ENCODE data around the gene DDX43. TPM values are rescaled to one million over a fixed set of nuclear protein-coding genes. Genes with fewer than 3 reads are reported as not detected.
"Not testable (repeated sequence)": the region's sequence is repeated elsewhere in the genome, so short reads cannot be mapped to it uniquely, and the experiment has no call there.

DDX43 gene
- total RNA-seq, 1 donor from 2014 or later, result 2.5 TPM

DNA sequence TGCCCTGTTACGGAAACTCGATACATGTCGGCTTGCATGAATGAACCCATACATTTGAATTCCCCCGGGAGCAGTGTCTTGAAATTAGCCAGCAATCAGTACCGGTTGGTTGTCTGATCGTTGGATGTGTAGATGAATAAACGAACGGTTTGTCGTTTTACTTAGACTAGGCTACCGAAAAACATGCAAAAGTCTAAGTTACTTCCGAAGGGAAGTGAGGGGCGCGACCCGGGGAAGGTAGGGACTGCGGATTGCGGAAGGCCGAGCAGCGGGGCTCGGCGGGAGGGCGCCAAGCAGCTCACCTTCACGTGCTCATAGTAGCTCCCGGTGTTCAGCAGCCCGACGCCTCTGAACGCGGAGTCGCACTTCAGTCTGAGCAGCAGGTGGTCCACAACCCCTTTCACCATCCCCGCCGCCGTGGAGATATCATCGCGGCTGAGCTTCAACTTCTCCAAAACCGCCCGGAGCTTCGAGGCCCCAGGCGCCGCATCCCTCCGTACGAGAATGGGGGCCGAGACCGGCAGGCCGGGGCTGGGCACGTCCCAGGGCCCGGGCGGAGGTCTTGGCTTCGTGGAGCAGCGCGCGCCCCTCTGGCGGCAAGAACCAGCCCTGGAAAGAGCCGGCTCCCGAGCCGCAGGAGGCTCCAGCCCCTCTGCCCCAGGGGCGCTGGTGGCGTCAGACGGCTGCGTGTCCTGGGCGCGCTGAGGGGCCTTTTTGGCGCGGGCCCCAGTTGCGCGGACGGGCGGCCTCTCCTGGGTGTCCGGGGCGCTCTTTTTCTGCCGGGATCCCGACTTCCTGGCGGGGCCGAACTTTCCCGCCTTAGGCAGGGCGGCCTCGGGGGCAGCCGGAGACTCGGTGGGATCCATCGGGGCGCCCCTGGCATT is 56.8 kb downstream of the DDX43 start:
- H3K36me3 ChIP-seq, result peaks cover 7% of the 10 kb centered on the region
- H3K4me1 ChIP-seq, result peaks cover 4% of the 10 kb centered on the region
- H3K4me3 ChIP-seq, result peak overlapping the region; percentile 74
- H3K27ac ChIP-seq, result peak overlapping the region; percentile 84
- DNase-seq, result peak; percentile 75
- intact Hi-C loops (cut with DNase I), result no loop called here
- no peaks in the 10 kb centered on the region for H3K9me3 ChIP-seq
- TF ChIP-seq, protein P1, sequence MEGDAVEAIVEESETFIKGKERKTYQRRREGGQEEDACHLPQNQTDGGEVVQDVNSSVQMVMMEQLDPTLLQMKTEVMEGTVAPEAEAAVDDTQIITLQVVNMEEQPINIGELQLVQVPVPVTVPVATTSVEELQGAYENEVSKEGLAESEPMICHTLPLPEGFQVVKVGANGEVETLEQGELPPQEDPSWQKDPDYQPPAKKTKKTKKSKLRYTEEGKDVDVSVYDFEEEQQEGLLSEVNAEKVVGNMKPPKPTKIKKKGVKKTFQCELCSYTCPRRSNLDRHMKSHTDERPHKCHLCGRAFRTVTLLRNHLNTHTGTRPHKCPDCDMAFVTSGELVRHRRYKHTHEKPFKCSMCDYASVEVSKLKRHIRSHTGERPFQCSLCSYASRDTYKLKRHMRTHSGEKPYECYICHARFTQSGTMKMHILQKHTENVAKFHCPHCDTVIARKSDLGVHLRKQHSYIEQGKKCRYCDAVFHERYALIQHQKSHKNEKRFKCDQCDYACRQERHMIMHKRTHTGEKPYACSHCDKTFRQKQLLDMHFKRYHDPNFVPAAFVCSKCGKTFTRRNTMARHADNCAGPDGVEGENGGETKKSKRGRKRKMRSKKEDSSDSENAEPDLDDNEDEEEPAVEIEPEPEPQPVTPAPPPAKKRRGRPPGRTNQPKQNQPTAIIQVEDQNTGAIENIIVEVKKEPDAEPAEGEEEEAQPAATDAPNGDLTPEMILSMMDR (IDR thresholded peaks at IDR 0.05), result no peak
- H3K27me3 ChIP-seq, result no peaks in the 10 kb centered on the region
- peak; percentile 71 for ATAC-seq

DNA sequence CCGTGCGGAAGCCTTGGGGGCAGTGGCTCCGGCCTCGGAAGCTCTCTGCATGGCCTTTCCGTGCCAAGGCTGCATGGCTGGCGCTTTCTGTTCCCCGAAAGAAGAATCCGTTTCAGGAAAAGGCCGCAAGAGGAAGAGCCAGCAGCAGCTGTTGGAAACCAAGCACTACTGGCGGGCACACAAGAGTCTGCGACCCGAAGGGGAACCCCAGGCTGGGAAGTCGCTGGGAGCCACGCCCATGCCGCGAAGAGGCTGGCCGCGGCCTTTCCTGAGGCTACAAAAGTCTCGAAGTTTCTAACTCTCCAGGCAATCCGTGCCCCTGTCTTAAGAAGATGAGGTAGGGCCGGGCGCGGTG is 57.5 kb downstream of the DDX43 start, which contains the start of gene CGAS:
Gene CGAS (minus strand): TSS at position 191 of the 355 bp plus-strand sequence. CDS start 116 bp downstream, at position 75.
- H3K27me3 ChIP-seq, result no peaks in the 10 kb centered on the region
- DNase-seq (peak; percentile 90), ATAC-seq (peak; percentile 96)
- H3K4me3 ChIP-seq, result peak within 1 kb of the TSS; percentile 74
- TF ChIP-seq, protein P1 (IDR thresholded peaks at IDR 0.05), result no peak
- peaks cover 4% of the 10 kb centered on the region for H3K4me1 ChIP-seq
- H3K36me3 ChIP-seq, result peaks cover 7% of the 10 kb centered on the region
- no peaks in the 10 kb centered on the region for H3K9me3 ChIP-seq
- peak within 1 kb of the TSS; percentile 84 for H3K27ac ChIP-seq
- intact Hi-C loops (cut with DNase I), result no loop called here

DNA sequence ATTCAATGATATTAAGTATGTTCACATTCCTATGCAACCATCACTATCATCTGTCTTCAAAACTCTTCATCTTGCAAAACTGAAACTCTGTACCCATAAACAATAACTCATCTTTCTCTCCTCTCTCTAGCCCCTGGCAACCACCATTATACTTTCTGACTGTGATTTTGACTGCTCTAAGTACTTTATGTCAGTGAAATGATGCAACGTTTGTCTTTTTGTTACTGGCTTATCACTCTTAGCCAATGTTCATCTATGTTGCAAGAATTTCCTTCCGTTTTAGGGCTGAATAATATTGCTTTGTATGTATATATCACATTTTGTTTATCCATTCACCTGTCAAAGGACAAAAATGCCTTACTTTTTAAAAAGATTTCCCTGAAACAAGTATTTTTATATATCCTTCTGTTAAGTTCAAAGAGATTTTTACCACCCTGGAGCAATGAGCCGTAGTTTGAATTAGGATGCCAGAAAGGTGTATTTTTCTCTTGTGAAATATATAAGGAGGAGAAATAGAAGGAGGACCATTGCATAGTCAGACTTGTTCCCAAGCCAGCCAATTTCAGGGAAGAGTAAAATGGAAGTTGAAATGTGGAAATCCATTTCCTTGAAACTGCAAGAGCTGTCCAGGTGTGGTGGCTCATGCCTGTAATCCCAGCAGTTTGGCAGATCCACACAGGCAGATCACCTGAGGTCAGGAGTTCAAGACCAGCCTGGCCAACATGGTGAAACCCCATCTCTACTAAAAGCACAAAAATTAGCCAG is 61.4 kb downstream of the DDX43 start:
- Histone ChIP-seq H3K27ac (no peak overlapping the region), H3K36me3 (no peaks in the 10 kb centered on the region), H3K27me3 (no peaks in the 10 kb centered on the region), H3K4me1 (peaks cover 9% of the 10 kb centered on the region), H3K9me3 (no peaks in the 10 kb centered on the region), H3K4me3 (no peak overlapping the region)
- intact Hi-C loops (cut with DNase I), result no loop called here
- no peak for DNase-seq
- peak; percentile 5 for ATAC-seq
- TF ChIP-seq, protein P1 (IDR thresholded peaks at IDR 0.05), result no peak

DNA sequence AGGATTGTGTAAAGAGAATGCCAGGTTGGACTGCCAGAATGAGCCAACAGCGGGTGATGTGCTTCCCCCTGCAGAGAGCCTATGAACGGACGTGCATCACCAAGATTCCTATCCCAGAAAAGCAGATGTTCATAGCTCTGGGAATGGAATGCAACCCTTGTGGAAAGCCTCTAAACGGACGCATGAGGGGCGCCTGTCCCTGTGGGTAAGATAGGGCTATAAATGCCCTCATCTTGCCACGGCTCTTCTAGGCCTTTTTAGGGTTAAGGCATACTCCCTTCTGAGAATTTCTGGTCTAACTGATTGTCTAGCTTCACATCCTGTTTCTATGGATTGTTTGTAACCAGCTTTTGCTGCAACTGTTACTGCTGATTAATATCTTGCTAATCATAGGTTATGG is 64.8 kb downstream of the DDX43 start:
- DNase-seq; H3K9me3 ChIP-seq; ATAC-seq; H3K27ac ChIP-seq; H3K4me3 ChIP-seq; intact Hi-C loops (cut with DNase I); H3K27me3 ChIP-seq: not testable (repeated sequence)
- H3K36me3 ChIP-seq, result peaks cover 11% of the 10 kb centered on the region
- H3K4me1 ChIP-seq, result peaks cover 20% of the 10 kb centered on the region

DNA sequence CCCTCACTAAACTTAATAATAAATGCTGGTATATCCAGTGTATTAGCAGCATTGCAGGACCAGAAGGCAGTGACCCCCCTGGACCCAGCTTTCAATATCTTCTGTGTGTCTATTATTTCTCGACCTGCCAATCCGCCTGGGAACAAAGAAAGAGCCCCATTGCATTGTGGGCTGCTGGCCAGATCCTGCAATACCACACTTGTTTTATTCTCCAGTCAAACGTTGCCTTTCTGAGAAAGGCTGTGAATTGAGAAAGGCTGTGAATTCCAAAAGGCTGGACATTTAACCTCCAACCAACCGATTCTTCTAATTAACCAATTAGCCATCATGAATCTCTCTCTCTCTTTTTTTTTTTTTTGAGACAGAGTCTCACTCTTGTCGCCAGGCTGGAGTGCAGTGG is 65.4 kb downstream of the DDX43 start:
- DNase-seq (no peak), ATAC-seq (no peak)
- TF ChIP-seq, protein P1 (IDR thresholded peaks at IDR 0.05), result no peak
- Histone ChIP-seq H3K27ac (no peak overlapping the region), H3K27me3 (no peaks in the 10 kb centered on the region), H3K36me3 (peaks cover 11% of the 10 kb centered on the region), H3K4me3 (no peak overlapping the region), H3K4me1 (peaks cover 20% of the 10 kb centered on the region), H3K9me3 (no peaks in the 10 kb centered on the region)
- intact Hi-C loops (cut with DNase I), result no loop called here
